ENCODE results near the gene HELZ.

The HELZ gene

DNA sequence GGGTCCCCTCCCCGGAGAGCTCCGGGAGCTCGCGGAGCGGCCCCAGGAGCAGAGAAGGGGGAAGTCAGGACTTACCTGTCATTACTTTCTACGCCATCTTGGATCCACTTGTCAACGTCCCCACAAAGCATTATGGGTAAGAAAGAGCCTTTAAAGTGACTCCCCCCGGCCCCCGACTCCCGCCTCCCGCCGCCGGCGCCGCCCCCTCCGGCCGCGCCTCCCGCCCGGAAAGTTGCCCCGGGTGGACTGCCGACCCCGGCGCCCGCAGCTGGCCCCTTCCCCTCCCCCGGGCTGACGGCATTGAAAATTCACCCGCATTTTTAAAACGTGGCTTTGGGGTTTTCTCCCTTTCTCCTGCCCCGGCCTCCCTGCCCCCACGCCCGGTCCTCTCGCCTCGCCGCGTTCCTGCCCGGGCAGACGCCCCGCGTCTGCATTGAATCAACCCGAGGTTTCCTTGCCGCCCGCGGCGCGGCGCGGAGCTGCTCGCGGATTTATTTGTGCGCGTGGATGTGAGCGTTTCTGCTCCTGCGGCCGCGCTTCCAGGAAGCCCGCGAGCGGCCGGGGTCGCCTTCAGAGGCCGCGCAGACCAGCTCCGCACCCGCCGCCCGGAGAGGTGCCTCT, at the start of gene HELZ:
Gene HELZ, minus strand, starts transcription at position 124 of the 621 bp plus-strand sequence. CDS start 26,392 bp downstream, outside the sequence.
- Histone ChIP-seq H3K9ac (ENCODE audit: low read length) (peak within 1 kb of the TSS; percentile 99), H3K9me3 (ENCODE audit: low read length) (no peaks in the 10 kb centered on the region), H3K27ac (ENCODE audit: low read depth, low read length, poor library complexity, severe bottlenecking) (peak within 1 kb of the TSS; percentile 59), H2AFZ (ENCODE audit: low read length) (peak within 1 kb of the TSS; percentile 67; the same call in 1 of the 2 replicates), H3K27me3 (ENCODE audit: insufficient read depth, low read length) (0 out of 2 replicates have a peak, but pooled peaks cover 3% of the 10 kb centered on the region), H3K4me3 (ENCODE audit: low read depth, low read length, poor library complexity, severe bottlenecking) (peak within 1 kb of the TSS; percentile 99), H3K36me3 (ENCODE audit: insufficient read depth, low read length) (peaks cover 17% of the 10 kb centered on the region; the same call in 1 of the 2 replicates), H3K4me2 (ENCODE audit: low read length) (peak within 1 kb of the TSS; percentile 79), H3K9me2 (ENCODE audit: low read depth, low read length) (no peaks in the 10 kb centered on the region), H3F3A (ENCODE audit: insufficient read depth, low read length) (no peaks in the 10 kb centered on the region), H3K79me2 (ENCODE audit: insufficient read depth, low read length) (peaks cover 44% of the 10 kb centered on the region), H4K20me1 (ENCODE audit: insufficient read depth, low read length) (no peaks in the 10 kb centered on the region), H3K4me1 (ENCODE audit: insufficient read depth, low read length, severe bottlenecking) (peaks cover 43% of the 10 kb centered on the region)
- TF ChIP-seq CTCF (IDR thresholded peaks at IDR 0.05; ENCODE audit: low read length), result no peak
- TF ChIP-seq EZH2 (IDR thresholded peaks at IDR 0.05; ENCODE audit: borderline replicate concordance, low read length), result no peak

DNA sequence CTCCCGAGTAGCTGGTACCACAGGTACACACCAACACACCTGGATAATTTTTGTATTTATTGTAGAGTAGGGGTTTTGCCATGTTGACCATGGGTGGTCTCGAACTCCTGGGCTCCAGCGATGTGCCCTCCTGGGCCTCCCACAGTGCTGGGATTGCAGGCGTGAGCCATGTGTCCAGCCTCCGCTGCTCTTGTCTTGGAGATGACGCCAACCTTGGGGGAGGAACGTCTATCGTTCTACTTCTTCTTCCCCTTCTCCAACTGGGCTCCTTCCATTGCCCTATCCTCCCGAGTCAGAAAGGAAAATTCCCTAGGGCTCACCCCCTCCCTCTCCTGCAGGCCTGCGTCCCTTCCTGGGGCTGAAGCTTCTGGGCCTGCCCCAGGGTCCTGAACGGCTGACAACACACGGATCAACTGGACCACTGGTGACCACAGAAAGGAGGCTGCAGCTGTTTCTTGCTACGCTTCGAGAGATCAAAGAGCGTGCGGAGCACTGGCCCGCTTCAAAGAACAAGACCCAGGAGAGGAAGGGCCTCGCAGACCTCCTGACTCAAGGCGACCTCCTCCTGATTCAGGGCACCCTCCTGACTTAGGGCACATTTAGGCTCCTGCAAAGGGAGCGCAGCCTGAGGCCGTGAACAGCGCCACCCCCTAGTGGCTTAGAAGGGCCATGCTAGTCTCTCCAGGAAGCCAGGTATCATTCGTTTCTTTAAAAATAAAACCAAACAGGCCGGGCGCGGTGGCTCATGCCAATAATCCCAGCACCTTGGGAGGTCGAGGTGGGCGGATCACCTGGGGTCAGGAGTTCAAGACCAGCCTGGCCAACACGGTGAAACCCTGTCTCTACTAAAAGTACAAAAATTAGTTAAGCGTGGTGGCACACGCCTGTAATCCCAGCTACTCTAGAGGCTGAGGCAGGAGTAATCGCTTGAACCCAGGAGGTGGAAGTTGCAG, 48.5 kb upstream of the HELZ start:
- peak; percentile 91 for TF ChIP-seq CTCF (IDR thresholded peaks at IDR 0.05; ENCODE audit: low read length)
- TF ChIP-seq EZH2 (IDR thresholded peaks at IDR 0.05; ENCODE audit: borderline replicate concordance, low read length), result no peak
- peak overlapping the region; percentile 59; the same call in 1 of the 2 replicates for H3K4me2 ChIP-seq (ENCODE audit: low read length)
- no peak overlapping the region for H3K4me3 ChIP-seq (ENCODE audit: low read depth, low read length, poor library complexity, severe bottlenecking)
- H3K9me2 ChIP-seq (ENCODE audit: low read depth, low read length), result no peaks in the 10 kb centered on the region
- no peaks in the 10 kb centered on the region for H3K9me3 ChIP-seq (ENCODE audit: low read length)
- no peaks in the 10 kb centered on the region for H4K20me1 ChIP-seq (ENCODE audit: insufficient read depth, low read length)
- no peak overlapping the region for H2AFZ ChIP-seq (ENCODE audit: low read length)
- H3K27me3 ChIP-seq (ENCODE audit: insufficient read depth, low read length), result no peaks in the 10 kb centered on the region
- H3F3A ChIP-seq (ENCODE audit: insufficient read depth, low read length), result no peaks in the 10 kb centered on the region
- H3K36me3 ChIP-seq (ENCODE audit: insufficient read depth, low read length), result no peaks in the 10 kb centered on the region
- H3K27ac ChIP-seq (ENCODE audit: low read depth, low read length, poor library complexity, severe bottlenecking), result no peak overlapping the region
- H3K4me1 ChIP-seq (ENCODE audit: insufficient read depth, low read length, severe bottlenecking), result peaks cover 15% of the 10 kb centered on the region
- H3K79me2 ChIP-seq (ENCODE audit: insufficient read depth, low read length), result no peaks in the 10 kb centered on the region
- H3K9ac ChIP-seq (ENCODE audit: low read length), result no peak overlapping the region

DNA sequence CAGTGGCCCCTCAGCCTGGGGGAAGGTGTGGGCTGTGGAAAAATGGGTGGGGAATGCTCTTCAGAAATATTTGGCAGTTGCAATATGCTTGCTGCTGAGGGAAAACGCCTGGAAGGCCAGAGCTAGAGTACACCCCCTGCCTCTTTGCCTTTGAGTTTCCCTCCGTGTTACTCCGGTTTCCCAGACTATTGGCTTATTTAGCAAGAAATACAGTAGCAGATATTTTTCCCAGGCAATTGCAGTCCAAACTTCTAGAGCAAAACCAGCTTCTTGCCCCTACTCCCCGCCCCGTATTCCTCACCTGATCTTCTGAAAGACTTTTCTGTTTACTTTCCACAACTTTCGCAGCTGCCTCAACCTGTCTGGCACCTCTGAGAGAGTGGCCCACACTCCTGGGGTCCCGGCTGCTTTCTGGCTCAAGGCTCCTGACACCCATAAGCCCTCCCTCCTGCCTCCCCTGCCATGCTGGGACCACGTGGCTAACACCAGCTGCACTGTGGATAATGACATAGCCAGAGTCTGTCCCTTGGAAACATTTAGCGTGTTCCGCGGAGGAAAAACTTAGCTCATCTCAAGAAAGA, 45.8 kb upstream of the HELZ start:
- Histone ChIP-seq H3K9me2 (ENCODE audit: low read depth, low read length) (no peaks in the 10 kb centered on the region), H4K20me1 (ENCODE audit: insufficient read depth, low read length) (no peaks in the 10 kb centered on the region), H3F3A (ENCODE audit: insufficient read depth, low read length) (no peaks in the 10 kb centered on the region), H3K9ac (ENCODE audit: low read length) (no peak overlapping the region), H3K27ac (ENCODE audit: low read depth, low read length, poor library complexity, severe bottlenecking) (no peak overlapping the region), H2AFZ (ENCODE audit: low read length) (no peak overlapping the region), H3K36me3 (ENCODE audit: insufficient read depth, low read length) (no peaks in the 10 kb centered on the region), H3K4me1 (ENCODE audit: insufficient read depth, low read length, severe bottlenecking) (peaks cover 19% of the 10 kb centered on the region), H3K4me3 (ENCODE audit: low read depth, low read length, poor library complexity, severe bottlenecking) (no peak overlapping the region), H3K9me3 (ENCODE audit: low read length) (no peaks in the 10 kb centered on the region), H3K27me3 (ENCODE audit: insufficient read depth, low read length) (no peaks in the 10 kb centered on the region), H3K79me2 (ENCODE audit: insufficient read depth, low read length) (no peaks in the 10 kb centered on the region), H3K4me2 (ENCODE audit: low read length) (no peak overlapping the region)
- no peak for TF ChIP-seq CTCF (IDR thresholded peaks at IDR 0.05; ENCODE audit: low read length)
- no peak for TF ChIP-seq EZH2 (IDR thresholded peaks at IDR 0.05; ENCODE audit: borderline replicate concordance, low read length)

All from OCI-LY1 (cell line).